Karpas-422 (cell line): ENCODE data around the gene ADIG. TPM values are rescaled to one million over a fixed set of nuclear protein-coding genes. Genes with fewer than 3 reads are reported as not detected.
A peak's percentile ranks its signal among the peaks of the same experiment; 100 is the strongest.

Experiments
- DNase-seq: peaks from one replicate; pipeline ENCODE4 v3.0.0-alpha.2; 2015
- H2AFZ ChIP-seq: fragments of 200-600 bp; sonication (generic); 2 replicates; pipeline ENCODE4 v1.6.1; 2014; ENCODE audit warnings: antibody characterized with exemption, low read length, mixed read lengths
- H3K27ac ChIP-seq: fragments of 200-600 bp; sonication (generic); 2 replicates; pipeline ENCODE4 v1.5.1; 2014; ENCODE audit warnings: mild to moderate bottlenecking, low read length, moderate library complexity
- H3K27me3 ChIP-seq: fragments of 200-600 bp; sonication (generic); 2 replicates; pipeline ENCODE4 v1.6.1; 2014; ENCODE audit warnings: low read length, mixed read lengths
- H3K36me3 ChIP-seq: fragments of 200-600 bp; sonication (generic); 2 replicates; pipeline ENCODE4 v1.6.1; 2014; ENCODE audit warnings: low read length, mixed read lengths; ENCODE audit not compliant: insufficient read depth
- H3K4me1 ChIP-seq: fragments of 200-600 bp; sonication (generic); 2 replicates; pipeline ENCODE4 v1.6.1; 2014; ENCODE audit warnings: mild to moderate bottlenecking, low read length, mixed read lengths
- H3K4me2 ChIP-seq: fragments of 200-600 bp; sonication (generic); 2 replicates; pipeline ENCODE4 v1.6.1; 2014; ENCODE audit warnings: low read length, low read depth, mild to moderate bottlenecking; ENCODE audit not compliant: poor library complexity, severe bottlenecking
- H3K4me3 ChIP-seq: fragments of 200-600 bp; sonication (generic); 2 replicates; pipeline ENCODE4 v1.5.1; 2014; ENCODE audit warnings: mild to moderate bottlenecking, antibody characterized with exemption, low read length, mixed read lengths
- H3K79me2 ChIP-seq: fragments of 200-600 bp; sonication (generic); 2 replicates; pipeline ENCODE4 v1.6.1; 2014; ENCODE audit warnings: mild to moderate bottlenecking, low read length, mixed read lengths
- H3K9ac ChIP-seq: fragments of 200-600 bp; sonication (generic); 2 replicates; pipeline ENCODE4 v1.6.0; 2014; ENCODE audit warnings: low read length
- H3K9me2 ChIP-seq: fragments of 200-600 bp; sonication (generic), shearing (Covaris generic); replicated peaks from 2 replicates; pipeline ENCODE4 v1.6.0; 2014; ENCODE audit warnings: mild to moderate bottlenecking, low read length, moderate library complexity; ENCODE audit not compliant: insufficient read depth
- H3K9me3 ChIP-seq: fragments of 300-700, 200-600 bp; sonication (generic); 2 replicates; pipeline ENCODE4 v1.6.1; 2014; ENCODE audit warnings: low read length, mixed read lengths
- H4K20me1 ChIP-seq: fragments of 200-600 bp; sonication (generic); 2 replicates; pipeline ENCODE4 v1.6.1; 2014; ENCODE audit warnings: mild to moderate bottlenecking, antibody characterized with exemption, low read length, low read depth; ENCODE audit not compliant: insufficient read depth
- total RNA-seq: library from RNA; depleted of rRNA; stranded (reverse); fragments of >200 nt; shearing (Covaris generic); gene quantifications from 2 replicates; pipeline ENCODE4 v1.2.3, GENCODE V29; 2014; ENCODE audit warnings: low replicate concordance

ADIG gene
- total RNA-seq, 1 experiment from 2014 or later: not detected

- H3K27ac ChIP-seq: no peak overlapping the region
- H3K79me2 ChIP-seq: no peaks in the 10 kb centered on the region
- H3K9ac ChIP-seq: no peak overlapping the region
- H3K36me3 ChIP-seq: peaks cover 42% of the 10 kb centered on the region
- no peak overlapping the region for H2AFZ ChIP-seq
- DNase-seq: no peak
- H3K9me3 ChIP-seq: no peaks in the 10 kb centered on the region
- H4K20me1 ChIP-seq: no peaks in the 10 kb centered on the region
- H3K27me3 ChIP-seq: no peaks in the 10 kb centered on the region
- no peaks in the 10 kb centered on the region; the same call in 1 of the 2 replicates for H3K4me1 ChIP-seq
- H3K4me2 ChIP-seq: no peak overlapping the region
- H3K4me3 ChIP-seq: no peak overlapping the region
- no peaks in the 10 kb centered on the region for H3K9me2 ChIP-seq
Observed at GRCh38 chr20:38548356-38549083, 32.5 kb upstream of the ADIG start.

- H3K27ac ChIP-seq: no peak overlapping the region
- peak; percentile 73 for DNase-seq
- H3K79me2 ChIP-seq: no peaks in the 10 kb centered on the region
- H4K20me1 ChIP-seq: no peaks in the 10 kb centered on the region
- H3K27me3 ChIP-seq: no peaks in the 10 kb centered on the region
- no peak overlapping the region for H3K9ac ChIP-seq
- no peak overlapping the region for H3K4me2 ChIP-seq
- H3K9me2 ChIP-seq: no peaks in the 10 kb centered on the region
- H3K4me1 ChIP-seq: no peaks in the 10 kb centered on the region; the same call in 1 of the 2 replicates
- peaks cover 49% of the 10 kb centered on the region for H3K36me3 ChIP-seq
- no peaks in the 10 kb centered on the region for H3K9me3 ChIP-seq
- H2AFZ ChIP-seq: no peak overlapping the region
- H3K4me3 ChIP-seq: no peak overlapping the region
Observed at GRCh38 chr20:38550274-38550673, 30.7 kb upstream of the ADIG start.

GRCh38 chr20:38551056-38551626, 29.9 kb upstream of the ADIG start:
- no peak overlapping the region for H3K4me2 ChIP-seq
- peaks cover 48% of the 10 kb centered on the region for H3K36me3 ChIP-seq
- H4K20me1 ChIP-seq: no peaks in the 10 kb centered on the region
- H3K27me3 ChIP-seq: no peaks in the 10 kb centered on the region
- H3K27ac ChIP-seq: no peak overlapping the region
- H3K4me1 ChIP-seq: no peaks in the 10 kb centered on the region; the same call in 1 of the 2 replicates
- H3K79me2 ChIP-seq: no peaks in the 10 kb centered on the region
- H3K9me2 ChIP-seq: no peaks in the 10 kb centered on the region
- no peak for DNase-seq
- no peak overlapping the region for H2AFZ ChIP-seq
- no peak overlapping the region for H3K4me3 ChIP-seq
- H3K9me3 ChIP-seq: no peaks in the 10 kb centered on the region
- H3K9ac ChIP-seq: no peak overlapping the region

- Histone ChIP-seq H3K4me2 (no peak overlapping the region), H3K4me3 (no peak overlapping the region), H2AFZ (no peak overlapping the region), H3K4me1 (no peaks in the 10 kb centered on the region; the same call in 1 of the 2 replicates), H3K27me3 (no peaks in the 10 kb centered on the region), H3K9ac (no peak overlapping the region), H3K36me3 (peaks cover 46% of the 10 kb centered on the region), H3K27ac (no peak overlapping the region), H3K9me3 (no peaks in the 10 kb centered on the region), H3K79me2 (no peaks in the 10 kb centered on the region), H4K20me1 (no peaks in the 10 kb centered on the region), H3K9me2 (no peaks in the 10 kb centered on the region)
- DNase-seq: no peak
Observed at GRCh38 chr20:38554986-38555385, 26.0 kb upstream of the ADIG start.

- Histone ChIP-seq H3K4me1 (no peaks in the 10 kb centered on the region; the same call in 1 of the 2 replicates), H3K9ac (no peak overlapping the region), H3K27ac (no peak overlapping the region), H3K79me2 (no peaks in the 10 kb centered on the region), H3K9me2 (no peaks in the 10 kb centered on the region), H3K36me3 (peaks cover 46% of the 10 kb centered on the region), H3K9me3 (no peaks in the 10 kb centered on the region), H3K4me3 (no peak overlapping the region), H3K27me3 (no peaks in the 10 kb centered on the region), H2AFZ (no peak overlapping the region), H3K4me2 (no peak overlapping the region), H4K20me1 (no peaks in the 10 kb centered on the region)
- no peak for DNase-seq
Observed at GRCh38 chr20:38555395-38555794, 25.6 kb upstream of the ADIG start.

- Histone ChIP-seq H3K36me3 (peaks cover 32% of the 10 kb centered on the region), H3K4me3 (no peak overlapping the region), H4K20me1 (no peaks in the 10 kb centered on the region), H3K9me3 (no peaks in the 10 kb centered on the region), H3K9me2 (no peaks in the 10 kb centered on the region), H2AFZ (no peak overlapping the region), H3K9ac (no peak overlapping the region), H3K79me2 (no peaks in the 10 kb centered on the region), H3K4me1 (no peaks in the 10 kb centered on the region), H3K27me3 (no peaks in the 10 kb centered on the region), H3K4me2 (no peak overlapping the region), H3K27ac (no peak overlapping the region)
- no peak for DNase-seq
Observed at GRCh38 chr20:38557174-38557573, 23.8 kb upstream of the ADIG start.

GRCh38 chr20:38558596-38559360, 22.2 kb upstream of the ADIG start:
- Histone ChIP-seq H3K27ac (no peak overlapping the region), H3K9me3 (no peaks in the 10 kb centered on the region), H3K4me2 (no peak overlapping the region), H3K27me3 (no peaks in the 10 kb centered on the region), H3K9ac (no peak overlapping the region), H3K36me3 (peaks cover 21% of the 10 kb centered on the region), H4K20me1 (no peaks in the 10 kb centered on the region), H2AFZ (no peak overlapping the region), H3K4me1 (no peaks in the 10 kb centered on the region), H3K4me3 (no peak overlapping the region), H3K9me2 (no peaks in the 10 kb centered on the region), H3K79me2 (no peaks in the 10 kb centered on the region)
- no peak for DNase-seq

GRCh38 chr20:38559764-38560163, 21.2 kb upstream of the ADIG start:
- H3K4me2 ChIP-seq: no peak overlapping the region
- H3K36me3 ChIP-seq: peaks cover 13% of the 10 kb centered on the region
- H4K20me1 ChIP-seq: no peaks in the 10 kb centered on the region
- no peak overlapping the region for H3K9ac ChIP-seq
- no peak overlapping the region for H3K4me3 ChIP-seq
- no peak overlapping the region for H2AFZ ChIP-seq
- no peak for DNase-seq
- no peaks in the 10 kb centered on the region for H3K4me1 ChIP-seq
- H3K9me2 ChIP-seq: no peaks in the 10 kb centered on the region
- H3K27ac ChIP-seq: no peak overlapping the region
- H3K27me3 ChIP-seq: no peaks in the 10 kb centered on the region
- H3K9me3 ChIP-seq: no peaks in the 10 kb centered on the region
- no peaks in the 10 kb centered on the region for H3K79me2 ChIP-seq
